Heart left ventricle (tissue), 16 donors: ENCODE results near the gene TMSB15A. TPM values are rescaled to one million over a fixed set of nuclear protein-coding genes. Genes with fewer than 3 reads are reported as not detected.
"Not testable (repeated sequence)": the region's sequence is repeated elsewhere in the genome, so short reads cannot be mapped to it uniquely, and the experiment has no call there.

Experiments
- ATAC-seq, 4 donors: fragments of 200-7000 bp; cut with Tn5 transposase; one replicate each; pipeline ENCODE4 v1.9.1; 2020 to 2022; ENCODE audit warnings: moderate library complexity in 4 of 4, mild to moderate bottlenecking in 3 of 4, moderate number of reproducible peaks in 1 of 4
- DNase-seq, 5 donors: peaks; one replicate each; pipeline ENCODE4 v3.0.0-alpha.2; 2020
- H3K27ac ChIP-seq, 12 donors: fragments of 200-600 bp; sonication (generic) in 4 of 12; one replicate each; pipeline versions ENCODE4 v1.5.0 to v1.8.0; 2016 to 2022; ENCODE audit warnings: mild to moderate bottlenecking in 2 of 12
- H3K27me3 ChIP-seq, 9 donors: fragments of 200-600 bp; sonication (generic) in 2 of 9; one replicate each; pipeline versions ENCODE4 v1.5.1 to v1.8.0; 2016 to 2022; ENCODE audit warnings: mild to moderate bottlenecking in 3 of 9
- H3K36me3 ChIP-seq, 9 donors: fragments of 200-600 bp; sonication (generic) in 2 of 9; one replicate each; pipeline versions ENCODE4 v1.5.0 to v1.8.0; 2018 to 2022; ENCODE audit warnings: mild to moderate bottlenecking in 2 of 9
- H3K4me1 ChIP-seq, 12 donors: fragments of 200-600 bp; sonication (generic) in 4 of 12; one replicate each; pipeline versions ENCODE4 v1.5.0 to v1.8.0; 2016 to 2022; ENCODE audit warnings: mild to moderate bottlenecking in 3 of 12
- H3K4me3 ChIP-seq, 12 donors: fragments of 200-600 bp; sonication (generic) in 4 of 12; one replicate each; pipeline versions ENCODE4 v1.5.0 to v1.8.0; 2017 to 2022; ENCODE audit warnings: mild to moderate bottlenecking in 9 of 12, moderate library complexity in 4 of 12
- H3K9me3 ChIP-seq, 12 donors: fragments of 200-600 bp; sonication (generic) in 4 of 12; one replicate each; pipeline versions ENCODE4 v1.5.0 to v1.8.0; 2016 to 2022; ENCODE audit warnings: mild to moderate bottlenecking in 1 of 12
- CTCF ChIP-seq, 12 donors: fragments of 200-600 bp; sonication (generic) in 4 of 12; IDR thresholded peaks; one replicate each; pipeline versions ENCODE4 v1.5.0 to v1.8.0; 2018 to 2022; ENCODE audit warnings: antibody characterized with exemption in 12 of 12, mild to moderate bottlenecking in 5 of 12
- POLR2A ChIP-seq, 2 donors: fragments of 450-650 bp; IDR thresholded peaks; one replicate each; pipeline ENCODE4 v1.6.1; 2017; ENCODE audit warnings: antibody characterized with exemption in 2 of 2, mild to moderate bottlenecking in 2 of 2, moderate library complexity in 2 of 2
- WGBS, 4 donors: extraction: QIAGEN DNeasy Blood & Tissue Kit in 2 of 4; methylation state at CpG; one replicate each; pipeline versions ENCODE4 v1.1.5 to v1.1.7; 2013 to 2018; 5-methylcytosine and 5-hydroxymethylcytosine counted together
- intact Hi-C, 10 donors: fragments of 100-400 bp; cut with DNase I; formaldehyde crosslinking; loops; one replicate each; pipeline versions ENCODE4 v1.11.1 to v1.14.2; 2022
- polyA plus RNA-seq, 2 donors: library from polyadenylated mRNA; stranded (reverse); fragments of 200-250 nt; gene quantifications; one replicate each; pipeline ENCODE4 v1.2.3, GENCODE V29; 2013
- total RNA-seq, 9 donors: library from RNA; depleted of rRNA in 2 of 9; stranded (reverse); fragments of >200 nt in 2 of 9; fragmentation: NEBNext Ultra II Directional in 3 of 9; extraction: Animal tissue kit (Norgen Biotek cat#: 25700) in 3 of 9; gene quantifications; one replicate each; pipeline versions ENCODE4 v1.1.0 to v1.2.4, GENCODE V29; 2016 to 2023
- donor health status: ischemic (EF 13 %, LVEDD 7.1; RV severe dilation, severe dysfunction).
- donor health status: healthy with polysubstance abuse.
- donor health status: DM: no; HTN: yes; CAD: no.
- donor health status: DM: no; HTN: no; CAD: no.
- donor health status: ischemic (EF 25% LVEDD 6.9; RV normal size, moderate dysfunction).
- donor health status: ischemic (EF 25% LVEDD 5.7; RV mildly dilated, moderate dysfunction).
- donor health status: healthy.
- donor health status: DM: yes; HTN: yes; CAD: no.
- donor health status: ischemic (EF 35%, LVEDD 5.7; RV mildly dilated, moderate dysfunction).
- donor health status: nonischemic (EF 11% LVEDD 7.7; RV severe dilation, severe dysfunction).
- donor health status: DM: yes; HTN: yes; CAD: no.
- donor health status: PGD.
- donor health status: ischemic (EF 29% LVEDD 5.4; RV normal size, mild dysfunction).
- donor health status: nonischemic (EF 23%, LVEDD 6.1; RV moderate dilation, normal function).

TMSB15A gene
- total and polyA plus RNA-seq, 11 donors, result 0.12 to 1.3 (median 0.66) TPM; not detected in 6

GRCh38 chrX:102514536-102514935 is 2.0 kb downstream of the TMSB15A start:
- intact Hi-C loops, result no loop called here
- no peak overlapping the region for H3K27ac ChIP-seq
- H3K27me3 ChIP-seq, result peaks cover 0 to 64% (median 0%) of the 10 kb centered on the region in 9 donors
- no peak for ATAC-seq
- DNase-seq, result no peak
- peaks cover 0 to 7% (median 0%) of the 10 kb centered on the region in 12 donors for H3K9me3 ChIP-seq
- peaks cover 0 to 8% (median 0%) of the 10 kb centered on the region in 12 donors for H3K4me1 ChIP-seq
- H3K36me3 ChIP-seq, result no peaks in the 10 kb centered on the region
- no peak overlapping the region for H3K4me3 ChIP-seq
- no peak for TF ChIP-seq CTCF (IDR thresholded peaks at IDR 0.05)
- TF ChIP-seq POLR2A (IDR thresholded peaks at IDR 0.05), result no peak
- WGBS, 4 donors, result 74 to 100% (median 93%) methylated on average over 1 of the region's 1 CpG

GRCh38 chrX:102498732-102499131 is 17.8 kb downstream of the TMSB15A start:
- no peak overlapping the region for H3K27ac ChIP-seq
- no peak for DNase-seq
- ATAC-seq, result no peak
- intact Hi-C loops, result loop anchor here in 1 of 10 donors (10.0 kb wide), 1 partner anchor 206 kb away; no protein-coding TSS in a partner anchor
- peaks cover 0 to 13% (median 0%) of the 10 kb centered on the region in 9 donors for H3K27me3 ChIP-seq
- H3K9me3 ChIP-seq, result peaks cover 0 to 8% (median 0%) of the 10 kb centered on the region in 12 donors
- H3K36me3 ChIP-seq, result no peaks in the 10 kb centered on the region
- no peak for TF ChIP-seq CTCF (IDR thresholded peaks at IDR 0.05)
- no peak for TF ChIP-seq POLR2A (IDR thresholded peaks at IDR 0.05)
- WGBS, 4 donors, result 78 to 100% (median 88%) methylated on average over 1 to 2 of the region's 2 CpGs
- H3K4me1 ChIP-seq, result no peaks in the 10 kb centered on the region
- H3K4me3 ChIP-seq, result no peak overlapping the region

GRCh38 chrX:102491766-102492165 is 24.8 kb downstream of the TMSB15A start:
- no peaks in the 10 kb centered on the region for H3K4me1 ChIP-seq
- H3K9me3 ChIP-seq, result peaks cover 0 to 5% (median 0%) of the 10 kb centered on the region in 12 donors
- ATAC-seq, result no peak
- H3K27ac ChIP-seq, result no peak overlapping the region
- no peak for DNase-seq
- TF ChIP-seq POLR2A (IDR thresholded peaks at IDR 0.05), result no peak
- TF ChIP-seq CTCF (IDR thresholded peaks at IDR 0.05), result no peak
- H3K4me3 ChIP-seq, result no peak overlapping the region
- no peaks in the 10 kb centered on the region for H3K36me3 ChIP-seq
- intact Hi-C loops, result loop anchor here in 1 of 10 donors (10.0 kb wide), 1 partner anchor 213 kb away; no protein-coding TSS in a partner anchor
- peaks cover 0 to 10% (median 0%) of the 10 kb centered on the region in 9 donors for H3K27me3 ChIP-seq

GRCh38 chrX:102478765-102479164 is 37.8 kb downstream of the TMSB15A start:
- intact Hi-C loops, H3K4me1 ChIP-seq, H3K27me3 ChIP-seq, H3K36me3 ChIP-seq, H3K9me3 ChIP-seq, H3K4me3 ChIP-seq, H3K27ac ChIP-seq, DNase-seq: not testable (repeated sequence)
- 14 to 54% (median 32%) methylated on average over 1 to 4 of the region's 5 CpGs for WGBS, 4 donors
- ATAC-seq, result peak in 3 of 4 donors; percentile 45 to 66 (median 48)

GRCh38 chrX:102471762-102472220 is 44.7 kb downstream of the TMSB15A start, which contains the start of gene TCP11X2:
TCP11X2 (minus strand) TSS chrX:102471812.
- DNase-seq, H3K4me3 ChIP-seq, H3K27ac ChIP-seq, H3K4me1 ChIP-seq, intact Hi-C loops, H3K9me3 ChIP-seq, H3K27me3 ChIP-seq, H3K36me3 ChIP-seq: not testable (repeated sequence)
- 42 to 69% (median 65%) methylated on average over 7 of the region's 17 CpGs for WGBS, 4 donors
- ATAC-seq, result peak in 1 of 4 donors; percentile 22

GRCh38 chrX:102470215-102470614 is 46.3 kb downstream of the TMSB15A start:
- no CpG with 5 or more reads among the region's 3 CpGs for WGBS, 4 donors
- H3K4me3 ChIP-seq, intact Hi-C loops, H3K27me3 ChIP-seq, H3K4me1 ChIP-seq, ATAC-seq, DNase-seq, H3K36me3 ChIP-seq, H3K27ac ChIP-seq, H3K9me3 ChIP-seq: not testable (repeated sequence)
